A549 (cell line): ENCODE data around the gene GRIK4. TPM values are rescaled to one million over a fixed set of nuclear protein-coding genes. Genes with fewer than 3 reads are reported as not detected.

Source experiments
- ATAC-seq, 2 experiments: fragments of 200-7000 bp in 1 of 2; fragments of >200 bp in 1 of 2; cut with Nextera tagmentation in 1 of 2; cut with Tn5 transposase in 1 of 2; 3 replicates each; pipeline versions ENCODE4 v1.8.0 to v1.9.1; 2018 to 2020; ENCODE audit warnings: mild to moderate bottlenecking in 1 of 2, moderate library complexity in 1 of 2
- CTCF ChIA-PET: fragments of 300-600 bp; sonication (Branson Sonifier 250); formaldehyde crosslinking; extraction: SDS; loops from one replicate; lab custom pipeline; 2021; ENCODE audit warnings: antibody characterized with exemption, inconsistent platforms; lab: Yijun Ruan, JAX
- POLR2A ChIA-PET: fragments of 350-600 bp; formaldehyde crosslinking; extraction: SDS; loops from one replicate; lab custom pipeline; 2021; ENCODE audit warnings: antibody characterized with exemption, inconsistent platforms; lab: Yijun Ruan, JAX
- DNase-seq, 2 experiments: peaks; one replicate each; pipeline versions ENCODE4 v3.0.0 to v3.0.0-alpha.2; 2011 to 2016; ENCODE audit warnings: low read depth in 1 of 2, low spot score in 1 of 2
- FAIRE-seq: peaks from 2 replicates; lab custom pipeline; 2011; peaks lifted over from hg19 to GRCh38; lab: Jason Lieb, UNC
- H3K27ac ChIP-seq, 2 experiments: fragments of >200 bp; sonication (Bioruptor Twin); formaldehyde crosslinking; 3 replicates each; pipeline ENCODE4 v1.5.1; 2016 to 2017
- H3K4me1 ChIP-seq: fragments of >200 bp; sonication (Bioruptor Twin); formaldehyde crosslinking; 3 replicates; pipeline ENCODE4 v1.6.1; 2016
- H3K4me2 ChIP-seq: fragments of >200 bp; sonication (Bioruptor Twin); formaldehyde crosslinking; 3 replicates; pipeline ENCODE4 v1.6.1; 2016
- H3K4me3 ChIP-seq: fragments of >200 bp; sonication (Bioruptor Twin); formaldehyde crosslinking; 3 replicates; pipeline ENCODE4 v1.5.1; 2016
- H3K9me3 ChIP-seq: fragments of >200 bp; sonication (Bioruptor Twin); formaldehyde crosslinking; 3 replicates; pipeline ENCODE4 v1.6.1; 2016
- ATOH8 ChIP-seq: fragments of 250-450 bp; sonication (Bioruptor Pico); IDR thresholded peaks from 2 replicates; pipeline ENCODE4 v1.5.0; 2020; ENCODE audit warnings: low read depth, mild to moderate bottlenecking, moderate library complexity
- CHD2 ChIP-seq: fragments of 150-350 bp; IDR thresholded peaks from 2 replicates; pipeline ENCODE4 v1.6.1; 2014; ENCODE audit warnings: low read length; ENCODE audit not compliant: partially characterized antibody
- EP300 ChIP-seq, 2 experiments: fragments of >200 bp; sonication (Bioruptor Twin); formaldehyde crosslinking; IDR thresholded peaks; 2 replicates in 1 of 2; 3 replicates in 1 of 2; pipeline ENCODE4 v1.6.1; 2016 to 2017
- ESRRA ChIP-seq: fragments of 150-350 bp; IDR thresholded peaks from 2 replicates; pipeline ENCODE4 v1.6.1; 2014; ENCODE audit warnings: mild to moderate bottlenecking, low read length, borderline replicate concordance
- FOSB ChIP-seq: fragments of 250-450 bp; sonication (Bioruptor Pico); IDR thresholded peaks from 2 replicates; pipeline ENCODE4 v1.5.0; 2020; ENCODE audit warnings: mild to moderate bottlenecking, moderate library complexity
- FOXS1 ChIP-seq: fragments of 250-450 bp; sonication (Bioruptor Pico); IDR thresholded peaks from 2 replicates; pipeline ENCODE4 v1.5.0; 2020; ENCODE audit warnings: mild to moderate bottlenecking, moderate library complexity
- KDM5A ChIP-seq: fragments of 200-600 bp; sonication (generic); IDR thresholded peaks from 2 replicates; pipeline ENCODE4 v1.6.1; 2016; ENCODE audit warnings: antibody characterized with exemption, mild to moderate bottlenecking
- MAFK ChIP-seq: fragments of 450-650 bp; IDR thresholded peaks from 2 replicates; pipeline ENCODE4 v1.6.1; 2014; ENCODE audit not compliant: partially characterized antibody
- NFE2L2 ChIP-seq: fragments of 150-350 bp; conservative IDR thresholded peaks from 2 replicates; pipeline ENCODE4 v1.6.1; 2014; ENCODE audit warnings: low read length
- NPAS2 ChIP-seq: fragments of 250-450 bp; sonication (Bioruptor Pico); IDR thresholded peaks from 2 replicates; pipeline ENCODE4 v1.8.0; 2022; ENCODE audit warnings: mild to moderate bottlenecking, moderate library complexity, borderline replicate concordance
- PHF8 ChIP-seq: fragments of 200-600 bp; sonication (generic); IDR thresholded peaks from 2 replicates; pipeline ENCODE4 v1.6.1; 2016; ENCODE audit warnings: low read depth, mild to moderate bottlenecking, antibody characterized with exemption, moderate library complexity, borderline replicate concordance
- POLR2A ChIP-seq: IDR thresholded peaks from 2 replicates; pipeline ENCODE4 v1.6.1; 2012; ENCODE audit warnings: mild to moderate bottlenecking, low read length
- RCOR1 ChIP-seq: fragments of 150-350 bp; IDR thresholded peaks from 2 replicates; pipeline ENCODE4 v1.6.1; 2014; ENCODE audit warnings: antibody characterized with exemption, low read length, low read depth
- REST ChIP-seq: fragments of 200-600 bp; sonication (generic); IDR thresholded peaks from 2 replicates; pipeline ENCODE4 v1.6.1; 2016; ENCODE audit warnings: antibody characterized with exemption, mild to moderate bottlenecking, moderate library complexity
- RFX5 ChIP-seq: fragments of 450-650 bp; IDR thresholded peaks from 2 replicates; pipeline ENCODE4 v1.7.1; 2014; ENCODE audit warnings: antibody characterized with exemption, mild to moderate bottlenecking, moderate library complexity
- RNF2 ChIP-seq: fragments of 200-600 bp; sonication (generic); IDR thresholded peaks from 2 replicates; pipeline ENCODE4 v1.6.1; 2016; ENCODE audit warnings: low read depth, mild to moderate bottlenecking, antibody characterized with exemption, moderate library complexity, borderline replicate concordance
- TFCP2L1 ChIP-seq: fragments of 250-450 bp; sonication (Bioruptor Pico); IDR thresholded peaks from 2 replicates; pipeline ENCODE4 v1.5.0; 2021; ENCODE audit warnings: mild to moderate bottlenecking
- USF2 ChIP-seq: fragments of 450-650 bp; IDR thresholded peaks from 2 replicates; pipeline ENCODE4 v1.6.1; 2014; ENCODE audit warnings: antibody characterized with exemption
- ZC3H11A ChIP-seq: fragments of 450-650 bp; IDR thresholded peaks from 2 replicates; pipeline ENCODE4 v1.6.1; 2014; ENCODE audit warnings: antibody characterized with exemption, mild to moderate bottlenecking
- ZFP36 ChIP-seq: fragments of 450-650 bp; IDR thresholded peaks from 2 replicates; pipeline ENCODE4 v1.6.1; 2014; ENCODE audit warnings: borderline replicate concordance; ENCODE audit not compliant: partially characterized antibody
- WGBS: methylation state at CpG from one replicate; pipeline ENCODE4 v1.1.6; 2017; ENCODE audit errors: missing lambda C conversion rate; 5-methylcytosine and 5-hydroxymethylcytosine counted together
- polyA plus RNA-seq, 4 experiments: library from polyadenylated mRNA; depleted of rRNA in 3 of 4; stranded (reverse); fragments of >200 nt; fragmentation: RNase III in 1 of 4; extraction: RNeasy Plus Mini Kit Qiagen cat#74134 plus additional on column Dnase treatment in 1 of 4; gene quantifications; 2 replicates in 3 of 4; 3 replicates in 1 of 4; pipeline ENCODE4 v1.2.3, GENCODE V29; 2011 to 2017
- TF ChIP-seq, protein P1 (sequence below): IDR thresholded peaks from 2 replicates; pipeline ENCODE4 v1.6.1; 2012
- TF ChIP-seq, protein P2 (sequence below): fragments of 250-450 bp; sonication (Bioruptor Pico); IDR thresholded peaks from 2 replicates; pipeline ENCODE4 v1.5.0; 2021; ENCODE audit warnings: mild to moderate bottlenecking, moderate library complexity, borderline replicate concordance

Gene GRIK4
- polyA plus RNA-seq, 2 of the 4 experiments (the other 2 are of a cell fraction) = 0.01 TPM; not detected in 1

- FAIRE-seq (no peak), DNase-seq (no peak), ATAC-seq (no peak)
- CTCF ChIA-PET = no interaction called here
- no peak overlapping the region for H3K4me3 ChIP-seq
- WGBS = 53% methylated on average over 2 of the region's 2 CpGs
- H3K27ac ChIP-seq = no peak overlapping the region
- H3K9me3 ChIP-seq = no peaks in the 10 kb centered on the region
- H3K4me2 ChIP-seq = no peak overlapping the region
- POLR2A ChIA-PET = no interaction called here
- no peak for TF ChIP-seq RNF2
- TF ChIP-seq FOSB (CRISPR knock-in tag) = no peak
- no peak for TF ChIP-seq PHF8
- no peak for TF ChIP-seq NFE2L2
- TF ChIP-seq MAFK = no peak
- TF ChIP-seq EP300 (IDR thresholded peaks at IDR 0.05) = no peak
- no peak for TF ChIP-seq NPAS2 (CRISPR knock-in tag)
- no peak for TF ChIP-seq ZC3H11A
- TF ChIP-seq ATOH8 (CRISPR knock-in tag) = no peak
- no peak for TF ChIP-seq CHD2
- TF ChIP-seq, protein P1, sequence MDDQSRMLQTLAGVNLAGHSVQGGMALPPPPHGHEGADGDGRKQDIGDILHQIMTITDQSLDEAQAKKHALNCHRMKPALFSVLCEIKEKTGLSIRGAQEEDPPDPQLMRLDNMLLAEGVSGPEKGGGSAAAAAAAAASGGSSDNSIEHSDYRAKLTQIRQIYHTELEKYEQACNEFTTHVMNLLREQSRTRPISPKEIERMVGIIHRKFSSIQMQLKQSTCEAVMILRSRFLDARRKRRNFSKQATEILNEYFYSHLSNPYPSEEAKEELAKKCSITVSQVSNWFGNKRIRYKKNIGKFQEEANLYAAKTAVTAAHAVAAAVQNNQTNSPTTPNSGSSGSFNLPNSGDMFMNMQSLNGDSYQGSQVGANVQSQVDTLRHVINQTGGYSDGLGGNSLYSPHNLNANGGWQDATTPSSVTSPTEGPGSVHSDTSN = no peak
- no peak for TF ChIP-seq ESRRA
- TF ChIP-seq, all 56 proteins: peak for 0
- no peaks in the 10 kb centered on the region for H3K4me1 ChIP-seq
Observed at GRCh38 chr11:120995184-120995583, 483.6 kb downstream of the GRIK4 start.

DNA sequence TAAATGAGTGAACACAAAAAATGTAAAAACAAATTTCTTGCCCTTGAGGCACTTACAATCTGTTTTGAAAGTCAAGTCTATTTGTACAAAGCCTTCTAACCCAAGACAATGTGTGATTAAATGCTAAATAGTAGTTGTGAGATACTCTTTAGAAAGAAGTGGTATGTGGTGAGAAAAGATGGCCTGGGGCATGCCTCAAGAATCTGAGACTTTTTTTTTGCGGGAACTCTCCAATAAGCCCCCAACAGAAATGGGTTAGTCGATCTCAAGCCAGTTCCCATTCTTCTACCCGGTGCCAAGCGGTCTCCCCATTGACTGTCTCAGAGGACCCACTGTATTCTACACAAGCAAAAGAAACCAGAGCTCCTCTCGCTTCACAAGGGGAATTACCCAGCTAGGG is 485.4 kb downstream of the GRIK4 start:
- no peak for DNase-seq
- WGBS = 29% methylated on average over 5 of the region's 5 CpGs

DNA sequence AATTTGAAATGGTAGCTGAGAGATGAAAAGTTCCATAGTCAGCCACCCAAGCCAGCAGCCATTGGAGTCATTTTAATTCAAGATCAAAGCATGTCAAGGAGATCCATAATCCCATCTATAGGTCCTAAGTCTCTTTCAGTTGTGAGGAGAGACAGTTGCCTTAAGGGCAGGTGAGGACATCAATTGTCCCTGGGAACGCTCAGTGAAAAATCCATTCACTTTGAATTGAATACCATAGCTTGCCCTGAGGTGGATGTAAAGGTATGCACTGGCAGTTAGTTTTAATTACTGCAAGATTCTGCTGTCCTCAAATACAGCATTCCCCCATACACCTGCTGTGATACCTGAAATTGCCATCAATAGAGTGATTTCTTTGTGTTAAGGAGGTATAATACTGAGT is 487.0 kb downstream of the GRIK4 start:
- Histone ChIP-seq H3K27ac (no peak overlapping the region), H3K4me2 (no peak overlapping the region), H3K9me3 (no peaks in the 10 kb centered on the region), H3K4me1 (no peaks in the 10 kb centered on the region), H3K4me3 (no peak overlapping the region)
- TF ChIP-seq MAFK (no peak), ZFP36 (no peak), USF2 (no peak), REST (no peak), KDM5A (no peak), POLR2A (no peak), TFCP2L1 (CRISPR knock-in tag) (no peak), FOXS1 (no peak)
- TF ChIP-seq, protein P2, sequence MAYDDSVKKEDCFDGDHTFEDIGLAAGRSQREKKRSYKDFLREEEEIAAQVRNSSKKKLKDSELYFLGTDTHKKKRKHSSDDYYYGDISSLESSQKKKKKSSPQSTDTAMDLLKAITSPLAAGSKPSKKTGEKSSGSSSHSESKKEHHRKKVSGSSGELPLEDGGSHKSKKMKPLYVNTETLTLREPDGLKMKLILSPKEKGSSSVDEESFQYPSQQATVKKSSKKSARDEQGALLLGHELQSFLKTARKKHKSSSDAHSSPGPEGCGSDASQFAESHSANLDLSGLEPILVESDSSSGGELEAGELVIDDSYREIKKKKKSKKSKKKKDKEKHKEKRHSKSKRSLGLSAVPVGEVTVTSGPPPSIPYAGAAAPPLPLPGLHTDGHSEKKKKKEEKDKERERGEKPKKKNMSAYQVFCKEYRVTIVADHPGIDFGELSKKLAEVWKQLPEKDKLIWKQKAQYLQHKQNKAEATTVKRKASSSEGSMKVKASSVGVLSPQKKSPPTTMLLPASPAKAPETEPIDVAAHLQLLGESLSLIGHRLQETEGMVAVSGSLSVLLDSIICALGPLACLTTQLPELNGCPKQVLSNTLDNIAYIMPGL (CRISPR knock-in tag) = no peak
- ChIA-PET CTCF (no interaction called here), POLR2A (no interaction called here)
- DNase-seq (no peak), FAIRE-seq (no peak), ATAC-seq (no peak)
- 44% methylated on average over 1 of the region's 1 CpG for WGBS

More for the DNA sequence above, 485.4 kb downstream of the GRIK4 start:
- H3K4me2 ChIP-seq = no peak overlapping the region
- H3K9me3 ChIP-seq = no peaks in the 10 kb centered on the region
- no peak for TF ChIP-seq KDM5A
- no peak for TF ChIP-seq USF2
- TF ChIP-seq POLR2A = no peak
- no peak for TF ChIP-seq RCOR1
- TF ChIP-seq RFX5 = no peak
- no peak for TF ChIP-seq FOSB (CRISPR knock-in tag)
- TF ChIP-seq, all 56 proteins: peak for 0
- POLR2A ChIA-PET = no interaction called here
- FAIRE-seq = no peak
- Histone ChIP-seq H3K4me1 (no peaks in the 10 kb centered on the region), H3K4me3 (no peak overlapping the region), H3K27ac (no peak overlapping the region)
- ATAC-seq = no peak
- CTCF ChIA-PET = no interaction called here
